Peyer's patch (tissue), 4 donors: Measurements from ENCODE around the gene IFITM1. TPM values are rescaled to one million over a fixed set of nuclear protein-coding genes. Genes with fewer than 3 reads are reported as not detected.
"Not testable (repeated sequence)": the region's sequence is repeated elsewhere in the genome, so short reads cannot be mapped to it uniquely, and the experiment has no call there.

Experiments used
- DNase-seq, 3 donors: peaks; one replicate each; pipeline ENCODE4 v3.0.0-alpha.2; 2017 to 2019
- H3K27ac ChIP-seq, 4 donors: fragments of 200-600 bp; sonication (generic); one replicate each; pipeline ENCODE4 v1.5.1; 2016 to 2019
- H3K27me3 ChIP-seq, 2 donors: fragments of 200-600 bp; sonication (generic); one replicate each; pipeline ENCODE4 v1.5.1; 2019
- H3K36me3 ChIP-seq, 3 donors: fragments of 200-600 bp; sonication (generic); one replicate each; pipeline ENCODE4 v1.5.1; 2016 to 2019
- H3K4me1 ChIP-seq, 4 donors: fragments of 200-600 bp; sonication (generic); one replicate each; pipeline ENCODE4 v1.5.1; 2016 to 2019
- H3K4me3 ChIP-seq, 4 donors: fragments of 200-600 bp; sonication (generic); 1 replicate in 3 of 4; 2 replicates in 1 of 4; pipeline ENCODE4 v1.5.1; 2016 to 2019; ENCODE audit warnings: mild to moderate bottlenecking in 1 of 4
- H3K9me3 ChIP-seq, 4 donors: fragments of 200-600 bp; sonication (generic); one replicate each; pipeline ENCODE4 v1.5.1; 2016 to 2019; ENCODE audit warnings: mild to moderate bottlenecking in 1 of 4
- POLR2A ChIP-seq, 2 donors: fragments of 450-650 bp; IDR thresholded peaks; one replicate each; pipeline ENCODE4 v1.5.1; 2017; ENCODE audit warnings: antibody characterized with exemption in 2 of 2, mild to moderate bottlenecking in 2 of 2, moderate library complexity in 2 of 2
- total RNA-seq, 4 donors: library from RNA; depleted of rRNA; stranded (reverse); fragments of >200 nt; gene quantifications; one replicate each; pipeline ENCODE4 v1.1.0, GENCODE V29; 2016
- TF ChIP-seq, protein P1 (sequence below), 6 experiments: fragments of 450-650 bp in 4 of 6; fragments of 200-600 bp in 2 of 6; sonication (generic) in 1 of 6; IDR thresholded peaks; one replicate each; pipeline ENCODE4 v1.5.1; 2017 to 2019; ENCODE audit warnings: antibody characterized with exemption in 6 of 6, mild to moderate bottlenecking in 3 of 6, moderate library complexity in 1 of 6

Gene IFITM1
- total RNA-seq, 4 donors from 2014 or later, result 45.9 to 141 (median 89.6) TPM

DNA sequence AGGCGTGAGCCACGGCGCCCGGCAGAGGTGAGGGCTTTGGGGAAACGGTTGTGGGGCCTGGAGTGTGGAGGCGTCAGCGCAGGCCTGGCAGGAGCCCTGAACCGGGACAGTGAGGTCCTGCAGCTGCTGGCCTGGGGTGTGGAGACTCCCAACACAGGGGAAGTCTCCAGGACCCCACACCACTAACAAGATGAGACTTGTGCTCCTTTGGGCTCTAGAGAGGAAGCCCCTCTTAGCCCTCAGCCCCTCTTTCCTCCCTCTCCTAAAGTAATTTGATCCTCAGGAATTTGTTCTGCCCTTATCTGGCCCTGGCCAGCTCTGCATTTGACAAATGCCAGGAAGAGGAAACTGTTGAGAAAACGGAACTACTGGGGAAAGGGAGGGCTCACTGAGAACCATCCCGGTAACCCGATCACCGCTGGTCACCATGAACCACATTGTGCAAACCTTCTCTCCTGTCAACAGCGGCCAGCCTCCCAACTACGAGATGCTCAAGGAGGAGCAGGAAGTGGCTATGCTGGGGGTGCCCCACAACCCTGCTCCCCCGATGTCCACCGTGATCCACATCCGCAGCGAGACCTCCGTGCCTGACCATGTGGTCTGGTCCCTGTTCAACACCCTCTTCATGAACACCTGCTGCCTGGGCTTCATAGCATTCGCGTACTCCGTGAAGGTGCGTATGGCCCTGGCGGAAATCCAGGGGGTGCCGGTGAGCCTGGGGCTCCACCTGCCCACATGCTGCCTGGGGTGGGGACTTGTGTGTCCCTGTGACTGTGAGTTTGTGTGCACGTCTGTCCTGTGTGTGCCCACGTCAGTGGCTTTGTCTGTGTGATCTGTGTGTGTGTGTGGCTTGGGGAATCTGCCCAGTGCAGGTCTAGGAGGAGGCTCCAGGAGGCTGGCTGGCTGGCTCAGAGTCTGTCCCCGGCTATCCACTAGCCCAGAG lies 5.8 kb upstream of the IFITM1 start, which contains the start of gene IFITM2:
Gene IFITM2 (plus strand): TSS at position 51 of the 943 bp plus-strand sequence. CDS start 377 bp downstream, at position 428.
- peak within 1 kb of the TSS; percentile 68 to 93 (median 86) for H3K27ac ChIP-seq
- H3K27me3 ChIP-seq, H3K36me3 ChIP-seq, H3K9me3 ChIP-seq: not testable (repeated sequence)
- peak within 1 kb of the TSS; percentile 39 to 56 (median 48) for H3K4me3 ChIP-seq
- H3K4me1 ChIP-seq, result peaks cover 0 to 37% (median 12%) of the 10 kb centered on the region in 4 donors
- TF ChIP-seq POLR2A (IDR thresholded peaks at IDR 0.05), result peak in 1 of 2 donors; percentile 55
- peak in 2 of 3 donors; percentile 86 to 90 for DNase-seq

DNA sequence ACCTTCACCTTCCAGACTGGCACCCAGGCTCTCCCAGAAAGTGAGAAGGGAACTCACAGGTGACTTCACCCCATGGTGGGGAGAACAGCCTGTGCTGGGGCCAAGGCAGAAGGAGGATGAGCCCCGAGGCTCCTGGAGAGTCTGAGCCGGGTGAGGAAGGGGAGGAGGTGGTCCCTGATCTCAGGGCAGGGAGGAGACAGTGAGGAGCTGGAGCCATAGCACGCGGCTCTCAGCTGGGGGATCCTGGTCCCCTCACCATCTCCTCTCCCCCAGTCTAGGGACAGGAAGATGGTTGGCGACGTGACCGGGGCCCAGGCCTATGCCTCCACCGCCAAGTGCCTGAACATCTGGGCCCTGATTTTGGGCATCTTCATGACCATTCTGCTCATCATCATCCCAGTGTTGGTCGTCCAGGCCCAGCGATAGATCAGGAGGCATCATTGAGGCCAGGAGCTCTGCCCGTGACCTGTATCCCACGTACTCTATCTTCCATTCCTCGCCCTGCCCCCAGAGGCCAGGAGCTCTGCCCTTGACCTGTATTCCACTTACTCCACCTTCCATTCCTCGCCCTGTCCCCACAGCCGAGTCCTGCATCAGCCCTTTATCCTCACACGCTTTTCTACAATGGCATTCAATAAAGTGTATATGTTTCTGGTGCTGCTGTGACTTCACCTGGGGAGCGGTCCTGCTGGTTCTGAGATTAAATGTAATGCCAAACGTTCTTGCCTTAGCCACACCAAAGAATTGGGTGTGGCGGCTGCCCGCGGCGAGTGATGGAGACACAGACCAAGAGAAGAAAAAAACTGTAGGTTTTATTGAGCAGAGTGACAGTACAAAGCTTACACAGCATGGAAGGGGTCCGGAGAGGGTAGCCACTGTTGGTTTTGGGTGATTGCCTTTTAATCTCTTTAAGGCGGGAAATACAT lies 4.8 kb upstream of the IFITM1 start:
- not testable (repeated sequence) for H3K36me3 ChIP-seq, H3K27me3 ChIP-seq, H3K9me3 ChIP-seq
- H3K4me3 ChIP-seq, result peak overlapping the region; percentile 39 to 56 (median 48)
- peak in 2 of 3 donors; percentile 55 to 65 for DNase-seq
- H3K27ac ChIP-seq, result peak overlapping the region; percentile 68 to 93 (median 86)
- peaks cover 0 to 44% (median 19%) of the 10 kb centered on the region in 4 donors for H3K4me1 ChIP-seq

DNA sequence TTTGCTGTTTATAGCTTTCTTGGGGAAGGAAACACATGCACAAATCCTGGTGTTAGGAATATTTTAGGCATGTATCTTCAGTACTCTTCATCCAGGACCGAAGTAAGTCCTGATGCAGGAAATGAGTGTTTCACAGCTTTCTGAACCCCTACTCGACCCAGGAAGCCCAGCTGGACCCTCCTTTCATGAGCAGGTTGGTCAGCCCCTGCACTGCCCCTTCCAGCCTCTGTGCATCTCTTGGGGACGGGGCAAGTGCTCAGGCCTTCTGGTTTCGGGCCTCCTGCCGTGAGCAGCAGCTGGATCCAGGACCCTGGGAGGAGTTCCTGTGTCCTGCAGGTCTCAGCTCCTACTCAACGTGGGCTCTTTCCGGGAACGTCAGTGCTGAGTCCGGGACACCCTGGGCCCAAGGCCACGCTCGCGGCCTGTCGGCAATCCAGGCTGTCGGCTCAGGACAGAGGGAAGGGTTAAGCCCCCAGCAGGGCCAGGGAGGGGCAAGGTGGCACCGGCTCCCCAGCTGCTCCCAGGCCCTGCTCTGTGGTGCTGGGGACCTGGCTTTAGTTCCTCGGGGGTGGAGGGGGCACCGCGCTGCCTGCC lies 3.8 kb upstream of the IFITM1 start:
- not testable (repeated sequence) for H3K9me3 ChIP-seq, H3K27me3 ChIP-seq, DNase-seq, H3K36me3 ChIP-seq
- Histone ChIP-seq H3K4me3 (peak overlapping the region; percentile 5 to 56 (median 44)), H3K4me1 (peaks cover 0 to 46% (median 19%) of the 10 kb centered on the region in 4 donors), H3K27ac (peak overlapping the region; percentile 68 to 93 (median 86))

DNA sequence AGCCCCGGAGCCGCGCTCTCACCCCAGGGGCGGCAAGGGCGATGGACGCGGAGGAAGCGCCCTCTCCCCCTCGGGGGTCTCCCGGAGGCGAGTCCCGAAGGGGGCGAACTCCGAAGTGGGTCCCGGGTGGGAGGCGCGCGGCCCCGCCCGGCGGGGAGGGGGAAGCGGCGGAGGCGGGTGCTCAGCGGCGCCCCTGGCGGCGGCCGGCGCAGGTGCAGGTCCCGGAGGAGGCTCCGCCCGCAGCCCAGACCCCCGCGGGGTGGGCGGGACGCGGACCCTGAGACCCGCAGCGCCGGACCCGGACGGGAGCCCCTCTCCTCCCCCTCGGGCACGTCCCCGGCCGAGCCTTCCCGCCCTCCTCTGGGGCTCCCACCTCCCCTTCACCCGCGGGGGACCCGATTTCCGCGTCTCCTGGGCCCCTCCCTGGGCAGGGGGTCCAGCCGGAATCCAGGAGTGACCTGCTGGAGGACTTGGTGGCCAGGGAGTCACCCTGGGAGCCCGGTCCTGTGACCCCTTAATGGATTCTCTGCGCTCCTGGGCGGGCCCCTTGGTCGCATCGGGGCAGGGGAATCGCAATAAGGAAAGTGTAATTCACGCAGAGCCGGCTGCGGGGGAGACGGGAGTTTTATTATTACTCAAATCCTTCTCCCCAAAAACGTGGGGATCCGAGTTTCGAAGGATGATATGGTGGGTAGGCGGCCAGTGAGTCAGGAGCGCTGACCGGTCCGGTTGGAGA lies 2.7 kb upstream of the IFITM1 start:
- Histone ChIP-seq H3K27ac (peak overlapping the region; percentile 83 to 94 (median 90)), H3K4me3 (peak overlapping the region; percentile 17 to 48 (median 30)), H3K4me1 (peaks cover 0 to 57% (median 19%) of the 10 kb centered on the region in 4 donors)
- not testable (repeated sequence) for H3K9me3 ChIP-seq, H3K36me3 ChIP-seq, H3K27me3 ChIP-seq, DNase-seq

DNA sequence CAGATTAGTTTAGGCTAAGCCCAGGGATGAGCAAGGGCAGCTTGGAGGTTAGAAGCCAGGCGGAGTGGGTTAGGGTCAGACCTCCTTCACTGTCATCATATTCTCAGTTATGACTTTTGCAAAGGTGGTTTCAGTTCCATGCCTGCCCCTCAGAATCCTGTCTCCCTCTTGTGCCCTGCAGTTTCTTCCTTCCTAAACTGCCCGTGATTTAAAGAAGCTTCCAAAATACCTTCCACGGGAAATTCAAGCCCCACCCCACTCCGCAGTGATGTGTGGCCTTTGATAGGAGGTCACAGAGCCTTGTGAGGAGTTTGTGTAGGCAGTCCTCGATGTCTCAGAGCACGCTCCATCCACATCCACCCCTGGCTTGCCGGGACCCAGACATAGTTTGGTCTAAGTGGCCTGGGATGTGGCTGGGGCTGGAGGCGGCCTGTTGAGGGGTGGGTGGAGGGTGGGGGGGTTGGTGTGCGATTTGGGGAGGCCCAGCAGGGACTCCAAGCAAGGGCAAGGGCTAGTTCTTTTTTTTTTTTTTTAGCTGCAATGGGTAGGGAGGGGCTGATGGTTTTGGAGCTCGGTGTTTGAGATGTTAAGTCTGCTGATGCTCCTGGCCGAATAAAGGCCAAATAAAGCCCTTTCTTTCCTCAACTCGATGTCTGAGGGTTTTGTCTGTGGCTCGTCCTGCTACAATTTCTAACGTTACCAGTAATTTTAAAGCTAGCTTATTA lies 1.6 kb upstream of the IFITM1 start:
- H3K27ac ChIP-seq, result peak overlapping the region; percentile 83 to 94 (median 90)
- H3K36me3 ChIP-seq, result no peaks in the 10 kb centered on the region
- peak in 2 of 3 donors; percentile 43 to 61 for DNase-seq
- peaks cover 0 to 58% (median 21%) of the 10 kb centered on the region in 4 donors for H3K4me1 ChIP-seq
- no peaks in the 10 kb centered on the region for H3K27me3 ChIP-seq
- H3K4me3 ChIP-seq, result peak overlapping the region in 3 of 4 donors; percentile 26 to 48 (median 35)
- no peaks in the 10 kb centered on the region for H3K9me3 ChIP-seq
- no peak for TF ChIP-seq POLR2A (IDR thresholded peaks at IDR 0.05)
- TF ChIP-seq, protein P1, sequence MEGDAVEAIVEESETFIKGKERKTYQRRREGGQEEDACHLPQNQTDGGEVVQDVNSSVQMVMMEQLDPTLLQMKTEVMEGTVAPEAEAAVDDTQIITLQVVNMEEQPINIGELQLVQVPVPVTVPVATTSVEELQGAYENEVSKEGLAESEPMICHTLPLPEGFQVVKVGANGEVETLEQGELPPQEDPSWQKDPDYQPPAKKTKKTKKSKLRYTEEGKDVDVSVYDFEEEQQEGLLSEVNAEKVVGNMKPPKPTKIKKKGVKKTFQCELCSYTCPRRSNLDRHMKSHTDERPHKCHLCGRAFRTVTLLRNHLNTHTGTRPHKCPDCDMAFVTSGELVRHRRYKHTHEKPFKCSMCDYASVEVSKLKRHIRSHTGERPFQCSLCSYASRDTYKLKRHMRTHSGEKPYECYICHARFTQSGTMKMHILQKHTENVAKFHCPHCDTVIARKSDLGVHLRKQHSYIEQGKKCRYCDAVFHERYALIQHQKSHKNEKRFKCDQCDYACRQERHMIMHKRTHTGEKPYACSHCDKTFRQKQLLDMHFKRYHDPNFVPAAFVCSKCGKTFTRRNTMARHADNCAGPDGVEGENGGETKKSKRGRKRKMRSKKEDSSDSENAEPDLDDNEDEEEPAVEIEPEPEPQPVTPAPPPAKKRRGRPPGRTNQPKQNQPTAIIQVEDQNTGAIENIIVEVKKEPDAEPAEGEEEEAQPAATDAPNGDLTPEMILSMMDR (IDR thresholded peaks at IDR 0.05), result no peak

DNA sequence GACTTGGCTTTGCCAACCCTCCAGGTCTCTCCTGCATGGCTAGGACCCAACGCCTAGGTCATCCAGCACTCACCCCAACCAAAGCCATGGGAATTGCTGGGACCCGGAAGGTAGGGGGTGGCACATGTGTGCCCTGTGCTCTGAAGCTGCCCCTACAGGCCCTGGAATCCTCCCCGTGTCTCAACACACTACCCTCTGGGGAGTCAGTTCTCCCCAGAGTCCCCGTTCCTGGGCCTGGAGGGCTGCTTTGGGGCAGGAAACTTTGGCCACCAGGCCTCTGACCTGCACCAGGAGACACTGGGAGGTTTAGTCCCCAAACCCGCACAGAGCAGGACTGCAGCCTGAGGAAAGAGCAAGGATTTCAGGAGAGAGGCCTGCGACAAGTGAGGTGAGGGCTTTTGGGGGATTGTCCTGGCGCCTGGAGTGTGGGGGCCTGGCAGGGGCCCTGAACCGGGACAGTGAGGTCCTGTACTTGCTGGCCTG lies 495 bp upstream of the IFITM1 start:
- TF ChIP-seq POLR2A (IDR thresholded peaks at IDR 0.05), result no peak
- TF ChIP-seq, protein P1 (IDR thresholded peaks at IDR 0.05), result no peak
- Histone ChIP-seq H3K4me1 (peaks cover 0 to 56% (median 21%) of the 10 kb centered on the region in 4 donors), H3K27ac (peak overlapping the region; percentile 83 to 94 (median 90)), H3K27me3 (no peaks in the 10 kb centered on the region), H3K4me3 (peak overlapping the region; percentile 43 to 66 (median 54)), H3K9me3 (no peaks in the 10 kb centered on the region), H3K36me3 (no peaks in the 10 kb centered on the region)
- DNase-seq, result peak in 1 of 3 donors; percentile 57
